Neural progenitor cell (in vitro differentiated cells): ENCODE measurements around the gene CAPN12.

Experiments used
- EZH2 ChIP-seq: fragments of 200-600 bp; sonication (generic); IDR thresholded peaks from 2 replicates; pipeline ENCODE4 v1.6.1; 2017; ENCODE audit warnings: antibody characterized with exemption, mild to moderate bottlenecking, moderate library complexity
- EZH2phosphoT487 ChIP-seq: fragments of 200-600 bp; sonication (generic); IDR thresholded peaks from 2 replicates; pipeline ENCODE4 v1.6.1; 2017; ENCODE audit warnings: antibody characterized with exemption

DNA sequence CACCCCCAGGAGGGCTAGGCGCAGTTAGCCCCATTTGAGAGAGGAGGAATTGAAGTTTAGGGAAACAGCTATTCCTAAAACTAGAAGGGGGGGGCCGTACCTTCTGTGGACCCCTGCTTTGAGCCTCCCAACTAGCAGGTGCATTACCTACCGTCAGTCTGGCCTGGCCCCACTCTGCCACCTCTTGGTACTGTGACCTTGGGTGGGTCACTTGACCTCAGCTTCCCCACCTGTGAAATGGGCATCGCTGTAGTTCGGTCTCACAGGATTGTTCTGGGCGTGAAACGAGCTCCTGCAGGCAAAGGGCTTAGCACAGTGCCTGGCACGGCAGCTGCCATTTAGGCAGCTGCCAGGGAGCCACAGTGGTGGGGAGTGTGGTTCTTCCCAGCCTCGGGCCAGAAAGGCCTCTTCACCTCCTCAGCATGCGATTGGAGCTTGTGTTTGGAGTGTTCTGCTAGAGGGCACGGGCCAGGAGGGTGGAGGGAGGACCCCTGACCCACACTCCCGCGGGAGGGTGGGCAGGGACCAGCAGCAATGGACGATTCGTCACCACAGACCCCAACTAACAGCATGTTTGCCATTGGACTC is 32.0 kb downstream of the CAPN12 start:
- TF ChIP-seq EZH2 (no peak), EZH2phosphoT487 (no peak)
